Stimulated activated naive CD8-positive, alpha-beta T cell treated with anti-CD3 and anti-CD28 coated beads, Interleukin-15, Interleukin-2, amounts not matched to agents 100 ng/mL and 50 ng/mL, for 24 hours (primary cell): ENCODE results near the gene CUBN.

Source experiments
- H3K27ac Mint-ChIP-seq: one replicate; pipeline ENCODE4 v1.8.0; 2021; ENCODE audit warnings: mild to moderate bottlenecking, mixed read lengths
- H3K27me3 Mint-ChIP-seq: one replicate; pipeline ENCODE4 v1.8.0; 2021; ENCODE audit warnings: mixed read lengths
- H3K36me3 Mint-ChIP-seq: one replicate; pipeline ENCODE4 v1.8.0; 2021; ENCODE audit warnings: low read depth, mixed read lengths
- H3K4me1 Mint-ChIP-seq: one replicate; pipeline ENCODE4 v1.8.0; 2021; ENCODE audit warnings: low read depth, mixed read lengths
- H3K4me3 Mint-ChIP-seq: one replicate; pipeline ENCODE4 v1.8.0; 2021; ENCODE audit warnings: mild to moderate bottlenecking, mixed read lengths
- H3K9me3 Mint-ChIP-seq: one replicate; pipeline ENCODE4 v1.8.0; 2021; ENCODE audit warnings: mixed read lengths

CUBN gene

DNA sequence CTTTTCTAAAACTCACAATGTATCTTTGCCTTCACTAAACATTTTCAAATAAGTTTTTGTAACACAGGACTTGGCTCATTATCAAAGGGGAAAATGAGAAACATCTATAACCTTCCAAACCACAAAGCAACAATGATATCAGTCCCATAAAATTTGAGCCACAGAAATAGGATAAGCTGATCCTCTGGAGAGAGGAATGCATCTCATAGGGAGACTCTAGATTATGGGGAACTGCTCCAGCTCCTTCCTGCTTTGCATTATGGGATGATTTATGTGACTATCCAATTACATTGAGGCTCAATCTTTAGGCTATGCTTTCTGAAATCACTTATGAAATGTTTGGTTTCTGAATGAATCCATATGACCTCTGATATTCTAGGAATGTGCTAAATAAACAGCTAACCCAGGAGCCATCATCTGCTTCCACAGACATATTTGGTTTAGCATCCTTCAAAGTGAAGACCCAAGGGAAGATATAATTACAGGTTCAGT, 70.4 kb downstream of the CUBN start:
- no peaks in the 10 kb centered on the region for H3K36me3 Mint-ChIP-seq
- no peak overlapping the region for H3K4me3 Mint-ChIP-seq
- H3K4me1 Mint-ChIP-seq = peaks cover 36% of the 10 kb centered on the region
- no peaks in the 10 kb centered on the region for H3K27me3 Mint-ChIP-seq
- no peaks in the 10 kb centered on the region for H3K9me3 Mint-ChIP-seq
- H3K27ac Mint-ChIP-seq = no peak overlapping the region

DNA sequence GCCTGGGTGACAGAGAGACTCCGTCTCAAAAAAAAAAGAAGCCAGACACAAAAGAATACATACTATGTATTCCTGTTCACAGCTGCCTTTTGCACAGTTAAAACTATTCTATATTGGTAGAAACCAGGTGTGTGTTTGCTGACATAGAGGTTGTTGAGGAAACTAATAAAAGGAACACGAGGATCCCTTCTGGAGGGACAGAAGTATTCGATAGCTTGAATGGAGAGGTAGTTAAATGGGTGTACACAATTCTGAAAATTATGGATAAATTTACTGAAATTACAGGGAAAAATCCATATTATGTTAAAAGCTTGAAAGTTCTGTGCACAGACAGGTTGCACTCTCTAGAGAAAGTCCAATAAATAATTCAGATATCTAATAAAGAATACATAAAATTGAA, 71.5 kb downstream of the CUBN start:
- no peak overlapping the region for H3K27ac Mint-ChIP-seq
- H3K27me3 Mint-ChIP-seq = no peaks in the 10 kb centered on the region
- peaks cover 32% of the 10 kb centered on the region for H3K4me1 Mint-ChIP-seq
- H3K9me3 Mint-ChIP-seq = no peaks in the 10 kb centered on the region
- H3K4me3 Mint-ChIP-seq = no peak overlapping the region
- H3K36me3 Mint-ChIP-seq = peaks cover 3% of the 10 kb centered on the region

DNA sequence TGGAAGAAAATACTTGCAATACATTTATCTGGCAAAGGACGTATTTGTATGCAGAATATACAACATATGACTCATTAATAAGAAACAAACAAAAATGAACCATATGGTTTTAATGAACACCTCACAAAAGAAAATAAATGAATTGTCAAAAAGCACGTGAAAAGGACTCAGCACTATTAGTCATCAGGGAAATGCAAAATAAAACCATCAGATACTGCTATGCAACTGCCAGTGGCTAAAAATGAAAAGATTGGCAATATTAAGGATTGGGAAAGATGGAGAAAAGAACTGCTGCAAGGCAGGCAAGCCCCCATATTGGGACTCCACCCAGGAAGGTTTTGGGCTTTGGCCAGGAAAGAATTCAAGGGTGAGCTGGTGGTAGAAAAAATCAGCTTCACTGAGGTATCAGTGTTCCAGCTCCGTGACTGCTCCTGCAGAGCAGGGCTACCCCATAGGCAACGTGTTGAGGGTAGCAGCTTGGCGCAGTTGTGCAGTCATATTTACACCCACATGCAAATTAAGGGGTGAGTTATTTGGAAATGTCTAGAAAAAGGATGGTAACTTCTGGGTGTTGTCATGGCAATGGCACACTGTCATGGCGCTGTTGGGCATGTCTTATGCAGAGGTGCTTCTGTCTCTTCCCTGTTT, 72.7 kb downstream of the CUBN start:
- Mint-ChIP-seq H3K4me3 (no peak overlapping the region), H3K9me3 (peaks cover 2% of the 10 kb centered on the region), H3K27me3 (no peaks in the 10 kb centered on the region), H3K4me1 (peaks cover 21% of the 10 kb centered on the region), H3K36me3 (peaks cover 6% of the 10 kb centered on the region), H3K27ac (no peak overlapping the region)

- H3K9me3 Mint-ChIP-seq = peaks cover 7% of the 10 kb centered on the region
- H3K4me1 Mint-ChIP-seq = peaks cover 5% of the 10 kb centered on the region
- H3K27ac Mint-ChIP-seq = no peak overlapping the region
- no peaks in the 10 kb centered on the region for H3K27me3 Mint-ChIP-seq
- peaks cover 14% of the 10 kb centered on the region for H3K36me3 Mint-ChIP-seq
- no peak overlapping the region for H3K4me3 Mint-ChIP-seq
These were observed 76.1 kb downstream of the CUBN start for GRCh38 chr10:17053513-17053912.

DNA sequence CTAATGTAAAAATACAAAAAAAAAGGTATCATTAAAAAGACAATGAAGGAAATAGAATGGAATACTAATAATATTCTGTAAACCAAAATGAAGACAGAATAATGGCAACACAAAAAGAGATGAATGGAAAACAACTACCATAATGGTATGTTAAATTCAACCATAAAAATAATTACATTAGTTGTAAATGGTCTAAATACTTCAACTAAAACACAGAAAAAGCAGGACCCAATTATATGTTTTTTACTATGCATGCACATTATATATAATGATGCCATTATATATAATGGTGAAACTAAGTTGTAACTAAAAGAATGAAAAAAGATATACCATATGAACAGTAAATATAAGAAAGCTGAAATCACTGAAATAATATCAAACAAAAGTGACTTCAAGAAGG, 76.5 kb downstream of the CUBN start:
- Mint-ChIP-seq H3K9me3 (peaks cover 7% of the 10 kb centered on the region), H3K36me3 (peaks cover 14% of the 10 kb centered on the region), H3K27me3 (no peaks in the 10 kb centered on the region), H3K4me1 (peaks cover 4% of the 10 kb centered on the region), H3K4me3 (no peak overlapping the region), H3K27ac (no peak overlapping the region)

GRCh38 chr10:17051851-17052250, 77.8 kb downstream of the CUBN start:
- H3K27ac Mint-ChIP-seq = no peak overlapping the region
- no peak overlapping the region for H3K4me3 Mint-ChIP-seq
- H3K9me3 Mint-ChIP-seq = peaks cover 7% of the 10 kb centered on the region
- peaks cover 14% of the 10 kb centered on the region for H3K36me3 Mint-ChIP-seq
- H3K4me1 Mint-ChIP-seq = peaks cover 4% of the 10 kb centered on the region
- no peaks in the 10 kb centered on the region for H3K27me3 Mint-ChIP-seq

- H3K27ac Mint-ChIP-seq = no peak overlapping the region
- no peaks in the 10 kb centered on the region for H3K27me3 Mint-ChIP-seq
- H3K4me1 Mint-ChIP-seq = peaks cover 4% of the 10 kb centered on the region
- no peak overlapping the region for H3K4me3 Mint-ChIP-seq
- peaks cover 7% of the 10 kb centered on the region for H3K9me3 Mint-ChIP-seq
- peaks cover 14% of the 10 kb centered on the region for H3K36me3 Mint-ChIP-seq
These were observed 80.4 kb downstream of the CUBN start for GRCh38 chr10:17049195-17049594.

- H3K27me3 Mint-ChIP-seq = no peaks in the 10 kb centered on the region
- H3K4me3 Mint-ChIP-seq = no peak overlapping the region
- H3K4me1 Mint-ChIP-seq = peaks cover 4% of the 10 kb centered on the region
- H3K9me3 Mint-ChIP-seq = peaks cover 7% of the 10 kb centered on the region
- H3K36me3 Mint-ChIP-seq = peaks cover 11% of the 10 kb centered on the region
- H3K27ac Mint-ChIP-seq = no peak overlapping the region
These were observed 81.7 kb downstream of the CUBN start for GRCh38 chr10:17047908-17048307.

DNA sequence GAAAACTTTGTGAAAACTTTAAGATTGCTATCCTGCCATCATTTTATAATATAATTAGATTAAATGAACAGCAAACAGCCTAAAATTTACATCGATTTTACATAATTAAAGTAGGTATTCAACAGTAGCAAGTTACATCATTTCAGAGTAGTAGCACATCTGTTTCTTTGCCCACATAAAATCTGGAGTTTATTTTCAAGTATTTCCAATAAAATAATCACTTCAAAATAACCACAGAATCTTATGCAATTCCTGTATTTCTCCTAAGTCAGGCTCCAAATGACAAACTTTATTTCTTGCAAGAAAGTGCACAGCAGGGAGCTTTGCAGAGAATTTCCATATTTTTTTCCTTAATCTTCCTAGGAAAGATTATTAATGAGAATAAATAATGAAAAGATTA, 82.6 kb downstream of the CUBN start:
- H3K27ac Mint-ChIP-seq = no peak overlapping the region
- peaks cover 4% of the 10 kb centered on the region for H3K4me1 Mint-ChIP-seq
- peaks cover 9% of the 10 kb centered on the region for H3K36me3 Mint-ChIP-seq
- no peak overlapping the region for H3K4me3 Mint-ChIP-seq
- H3K9me3 Mint-ChIP-seq = peaks cover 6% of the 10 kb centered on the region
- no peaks in the 10 kb centered on the region for H3K27me3 Mint-ChIP-seq

GRCh38 chr10:17043586-17043985, 86.0 kb downstream of the CUBN start:
- H3K36me3 Mint-ChIP-seq = no peaks in the 10 kb centered on the region
- H3K9me3 Mint-ChIP-seq = no peaks in the 10 kb centered on the region
- no peaks in the 10 kb centered on the region for H3K4me1 Mint-ChIP-seq
- no peaks in the 10 kb centered on the region for H3K27me3 Mint-ChIP-seq
- no peak overlapping the region for H3K27ac Mint-ChIP-seq
- no peak overlapping the region for H3K4me3 Mint-ChIP-seq

- no peak overlapping the region for H3K4me3 Mint-ChIP-seq
- H3K27ac Mint-ChIP-seq = no peak overlapping the region
- H3K4me1 Mint-ChIP-seq = no peaks in the 10 kb centered on the region
- H3K9me3 Mint-ChIP-seq = no peaks in the 10 kb centered on the region
- H3K36me3 Mint-ChIP-seq = no peaks in the 10 kb centered on the region
- H3K27me3 Mint-ChIP-seq = no peaks in the 10 kb centered on the region
These were observed 87.7 kb downstream of the CUBN start for GRCh38 chr10:17041626-17042520.

DNA sequence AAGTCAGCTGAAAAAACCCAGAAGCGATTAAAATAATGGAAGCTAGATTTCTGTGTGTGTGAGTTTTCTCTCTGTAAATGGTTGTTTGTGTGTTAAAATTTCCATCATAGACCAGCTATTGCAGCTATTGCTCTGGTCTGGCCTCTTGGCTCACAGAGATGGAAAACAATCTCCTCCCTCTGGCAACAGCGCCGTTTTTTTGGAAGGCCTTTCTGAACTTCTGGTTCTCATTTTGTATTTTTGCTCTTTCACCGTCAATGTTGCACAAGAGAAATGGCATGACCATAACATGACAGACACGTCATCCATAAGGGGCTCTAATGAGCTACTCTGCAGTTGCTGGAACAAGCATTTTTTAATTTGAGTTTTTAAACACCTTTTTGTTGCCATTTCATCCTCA, 91.0 kb downstream of the CUBN start:
- H3K4me1 Mint-ChIP-seq = peaks cover 4% of the 10 kb centered on the region
- H3K4me3 Mint-ChIP-seq = no peak overlapping the region
- H3K36me3 Mint-ChIP-seq = no peaks in the 10 kb centered on the region
- H3K9me3 Mint-ChIP-seq = peaks cover 4% of the 10 kb centered on the region
- no peak overlapping the region for H3K27ac Mint-ChIP-seq
- no peaks in the 10 kb centered on the region for H3K27me3 Mint-ChIP-seq

DNA sequence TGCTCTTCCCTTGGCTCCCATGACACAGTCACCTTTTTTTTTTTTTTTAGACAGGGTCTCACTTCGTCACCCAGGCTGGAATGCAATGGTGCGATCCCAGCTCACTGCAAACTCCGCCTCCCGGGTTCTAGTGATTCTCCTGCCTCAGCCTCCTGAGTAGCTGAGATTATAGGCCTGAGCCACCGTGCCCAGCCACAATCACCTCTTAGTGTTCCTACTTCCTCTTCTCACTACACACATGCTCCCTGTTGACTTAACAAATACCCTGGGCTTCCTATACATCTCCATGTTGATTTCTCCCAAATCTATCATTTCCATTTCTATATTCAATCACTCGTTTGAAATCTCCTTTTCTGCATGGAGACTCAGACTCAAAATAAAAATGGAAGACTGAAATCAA, 91.7 kb downstream of the CUBN start:
- Mint-ChIP-seq H3K27me3 (no peaks in the 10 kb centered on the region), H3K36me3 (no peaks in the 10 kb centered on the region), H3K4me3 (no peak overlapping the region), H3K9me3 (peaks cover 4% of the 10 kb centered on the region), H3K27ac (no peak overlapping the region), H3K4me1 (peaks cover 11% of the 10 kb centered on the region)

- peaks cover 35% of the 10 kb centered on the region for H3K4me1 Mint-ChIP-seq
- no peak overlapping the region for H3K4me3 Mint-ChIP-seq
- peaks cover 9% of the 10 kb centered on the region for H3K9me3 Mint-ChIP-seq
- no peak overlapping the region for H3K27ac Mint-ChIP-seq
- no peaks in the 10 kb centered on the region for H3K27me3 Mint-ChIP-seq
- H3K36me3 Mint-ChIP-seq = no peaks in the 10 kb centered on the region
These were observed 94.2 kb downstream of the CUBN start for GRCh38 chr10:17035446-17035845.

- H3K27me3 Mint-ChIP-seq = no peaks in the 10 kb centered on the region
- no peak overlapping the region for H3K4me3 Mint-ChIP-seq
- peaks cover 52% of the 10 kb centered on the region for H3K4me1 Mint-ChIP-seq
- no peaks in the 10 kb centered on the region for H3K36me3 Mint-ChIP-seq
- no peak overlapping the region for H3K27ac Mint-ChIP-seq
- peaks cover 9% of the 10 kb centered on the region for H3K9me3 Mint-ChIP-seq
These were observed 95.9 kb downstream of the CUBN start for GRCh38 chr10:17033529-17034260.
